ENCODE results near the gene SOD1. TPM values are rescaled to one million over a fixed set of nuclear protein-coding genes. Genes with fewer than 3 reads are reported as not detected.

Gene SOD1
- total and polyA plus RNA-seq, 2 of the 8 experiments (the other 6 are each of a cell fraction or from before 2014, with no cell fraction given) = 192 to 226 TPM

DNA sequence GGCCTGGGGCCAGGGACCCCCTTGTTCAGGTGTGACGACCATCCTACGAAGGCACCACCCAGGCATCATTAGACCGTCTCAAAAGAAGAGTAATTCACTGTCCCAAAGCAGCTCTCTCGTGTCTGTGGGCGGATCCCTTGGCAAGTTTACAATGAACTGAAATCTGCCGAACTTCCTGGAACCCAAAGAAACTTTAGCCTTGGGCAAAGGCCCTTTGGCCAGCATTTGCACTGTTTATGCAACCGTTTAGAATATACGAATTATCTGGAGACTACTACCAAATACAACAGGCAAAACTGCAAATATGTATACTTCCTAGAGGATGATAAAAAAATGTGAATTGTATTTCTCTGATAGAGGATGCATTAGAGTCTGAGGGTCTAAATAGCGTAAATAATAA lies 1.4 kb upstream of the SOD1 start:
- POLR2A ChIA-PET (ENCODE audit: partially characterized antibody) = no interaction called here
- 94 to 100% methylated on average over 1 to 9 of the region's 9 CpGs for WGBS, 2 experiments (ENCODE audit: extremely low coverage in 1 of 2, insufficient coverage in 1 of 2, insufficient read length in 1 of 2, insufficient replicate concordance in 2 of 2, low coverage in 1 of 2, low lambda C conversion rate in 2 of 2, missing lambda C conversion rate in 1 of 2)
- H2AFZ ChIP-seq (ENCODE audit: low read length) = no peak overlapping the region

More for the DNA sequence above, 1.4 kb upstream of the SOD1 start:
- Histone ChIP-seq H3K9me3 (ENCODE audit: insufficient read depth in 2 of 2, low read depth in 1 of 2, low read length in 1 of 2) (peaks cover 0 to 6% of the 10 kb centered on the region in 2 experiments; a peak in 1 of 4 replicates), H4K20me1 (replicated peaks in 1 of 2; ENCODE audit: control insufficient read depth in 1 of 2, insufficient read depth in 2 of 2, low read length in 2 of 2) (peaks cover 0 to 7% of the 10 kb centered on the region in 2 experiments), H4K91ac (replicated peaks; ENCODE audit: insufficient read length, low read length) (no peak overlapping the region), H3K4me3 (ENCODE audit: extremely low read depth in 1 of 4, insufficient read depth in 2 of 4, low read depth in 3 of 4, low read length in 4 of 4) (no peak overlapping the region), H3K36me3 (ENCODE audit: control insufficient read depth in 2 of 4, insufficient read depth in 4 of 4, low read length in 3 of 4) (peaks cover 0 to 10% (median 0%) of the 10 kb centered on the region in 4 experiments; a peak in 1 of 8 replicates), H3K4me2 (ENCODE audit: insufficient read depth in 1 of 2, low read depth in 2 of 2, low read length in 2 of 2) (no peak overlapping the region), H3K18ac (ENCODE audit: extremely low read depth, low read length) (no peak overlapping the region), H2AK5ac (ENCODE audit: low read depth, low read length) (no peak overlapping the region), H3K4ac (replicated peaks; ENCODE audit: insufficient read length, low read depth, low read length) (no peak overlapping the region), H3K23ac (ENCODE audit: insufficient read length) (no peak overlapping the region), H3K23me2 (ENCODE audit: low read depth, low read length) (no peaks in the 10 kb centered on the region; the same call in 1 of the 2 replicates), H4K5ac (ENCODE audit: insufficient read length, low read depth, low read length) (no peak overlapping the region), H2BK15ac (ENCODE audit: low read length) (no peak overlapping the region), H3K79me2 (ENCODE audit: control insufficient read depth in 1 of 2, insufficient read depth in 2 of 2, low read length in 2 of 2) (peaks cover 0 to 27% of the 10 kb centered on the region in 2 experiments; a peak in 2 of 4 replicates), H2BK5ac (ENCODE audit: low read depth, low read length) (no peak overlapping the region), H3K14ac (ENCODE audit: insufficient read length) (no peak overlapping the region), H3K56ac (replicated peaks; ENCODE audit: insufficient read length, low read depth, low read length) (no peak overlapping the region), H3K27me3 (replicated peaks in 1 of 4; ENCODE audit: control insufficient read depth in 3 of 4, extremely low read depth in 1 of 4, insufficient read depth in 3 of 4, low read length in 3 of 4) (no peaks in the 10 kb centered on the region), H2BK120ac (replicated peaks; ENCODE audit: low read depth, low read length) (no peak overlapping the region), H3K79me1 (ENCODE audit: low read depth, low read length) (peaks cover 4% of the 10 kb centered on the region), H3K9ac (replicated peaks in 1 of 4; ENCODE audit: extremely low read depth in 1 of 4, low read depth in 3 of 4, low read length in 3 of 4) (no peak overlapping the region), H2BK20ac (ENCODE audit: low read length) (no peak overlapping the region), H4K8ac (ENCODE audit: extremely low read depth, insufficient read depth, low read length) (no peak overlapping the region), H2BK12ac (ENCODE audit: low read depth, low read length) (no peak overlapping the region), H3K4me1 (replicated peaks in 1 of 4; ENCODE audit: control insufficient read depth in 3 of 4, insufficient read depth in 4 of 4, low read length in 3 of 4) (peaks cover 0 to 1% (median 0%) of the 10 kb centered on the region in 4 experiments; a peak in 2 of 7 replicates), H3K27ac (ENCODE audit: low read depth, low read length) (no peak overlapping the region)
- DNase-seq (ENCODE audit: low read depth in 1 of 2, low spot score in 2 of 2) (no peak), FAIRE-seq (no peak)
- CTCF ChIA-PET (ENCODE audit: partially characterized antibody) = no interaction called here
- TF ChIP-seq TAF7 (optimal IDR thresholded peaks at IDR 0.05; ENCODE audit: borderline replicate concordance, low read depth, low read length) = no peak
- TF ChIP-seq SP1 (IDR thresholded peaks at IDR 0.05; ENCODE audit: low read depth, low read length) = no peak
- TF ChIP-seq SAP30 (IDR thresholded peaks at IDR 0.05; ENCODE audit: insufficient read depth, insufficient replicate concordance, low read length) = no peak
- no peak for TF ChIP-seq POLR2AphosphoS5 (IDR thresholded peaks at IDR 0.05; ENCODE audit: low read depth, low read length)
- TF ChIP-seq TCF12 (IDR thresholded peaks at IDR 0.05; ENCODE audit: low read depth, low read length) = no peak
